ENCODE measurements around the gene ZSWIM6.

DNA sequence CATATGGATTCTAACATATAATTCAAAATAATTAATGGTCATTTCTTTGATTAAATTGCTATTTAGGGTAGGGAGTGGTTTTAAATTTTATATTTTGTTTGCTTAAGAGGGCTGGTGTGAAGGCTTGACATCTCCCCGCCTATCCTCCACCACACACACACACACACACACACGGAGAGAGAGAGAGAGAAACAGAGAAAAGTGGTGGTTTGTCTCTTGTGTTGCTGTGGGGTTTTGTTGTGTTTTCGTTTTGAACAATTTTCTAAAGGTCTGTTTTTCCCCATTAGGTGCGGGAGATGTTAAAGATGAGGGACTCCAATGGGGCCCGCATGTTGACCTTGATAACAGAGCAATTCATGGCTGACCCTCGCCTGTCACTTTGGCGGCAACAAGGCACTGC lies 161.9 kb downstream of the ZSWIM6 start:
- TF ChIP-seq, protein P1, sequence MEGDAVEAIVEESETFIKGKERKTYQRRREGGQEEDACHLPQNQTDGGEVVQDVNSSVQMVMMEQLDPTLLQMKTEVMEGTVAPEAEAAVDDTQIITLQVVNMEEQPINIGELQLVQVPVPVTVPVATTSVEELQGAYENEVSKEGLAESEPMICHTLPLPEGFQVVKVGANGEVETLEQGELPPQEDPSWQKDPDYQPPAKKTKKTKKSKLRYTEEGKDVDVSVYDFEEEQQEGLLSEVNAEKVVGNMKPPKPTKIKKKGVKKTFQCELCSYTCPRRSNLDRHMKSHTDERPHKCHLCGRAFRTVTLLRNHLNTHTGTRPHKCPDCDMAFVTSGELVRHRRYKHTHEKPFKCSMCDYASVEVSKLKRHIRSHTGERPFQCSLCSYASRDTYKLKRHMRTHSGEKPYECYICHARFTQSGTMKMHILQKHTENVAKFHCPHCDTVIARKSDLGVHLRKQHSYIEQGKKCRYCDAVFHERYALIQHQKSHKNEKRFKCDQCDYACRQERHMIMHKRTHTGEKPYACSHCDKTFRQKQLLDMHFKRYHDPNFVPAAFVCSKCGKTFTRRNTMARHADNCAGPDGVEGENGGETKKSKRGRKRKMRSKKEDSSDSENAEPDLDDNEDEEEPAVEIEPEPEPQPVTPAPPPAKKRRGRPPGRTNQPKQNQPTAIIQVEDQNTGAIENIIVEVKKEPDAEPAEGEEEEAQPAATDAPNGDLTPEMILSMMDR (IDR thresholded peaks at IDR 0.05; ENCODE audit: insufficient read depth, low read length, poor library complexity, severe bottlenecking): no peak
- TF ChIP-seq EZH2phosphoT487 (conservative IDR thresholded peaks at IDR 0.05; ENCODE audit: low read length): no peak
